Type B pancreatic cell (in vitro differentiated cells): Measurements from ENCODE around the gene PLAAT5. TPM values are rescaled to one million over a fixed set of nuclear protein-coding genes. Genes with fewer than 3 reads are reported as not detected.

Source experiments
- DNase-seq: peaks from one replicate; pipeline ENCODE4 v3.0.0; 2021; ENCODE audit warnings: mixed read lengths; ENCODE audit not compliant: unreplicated experiment; ENCODE audit errors: extremely low spot score
- H3K27ac Mint-ChIP-seq: 2 replicates; pipeline ENCODE4 v1.8.0; 2021; ENCODE audit warnings: mild to moderate bottlenecking, mixed read lengths
- H3K27me3 Mint-ChIP-seq: 2 replicates; pipeline ENCODE4 v1.8.0; 2021; ENCODE audit warnings: mixed read lengths
- H3K36me3 Mint-ChIP-seq: 2 replicates; pipeline ENCODE4 v1.8.0; 2021; ENCODE audit warnings: mixed read lengths
- H3K4me1 Mint-ChIP-seq: one replicate; pipeline ENCODE4 v1.8.0; 2021; ENCODE audit warnings: mixed read lengths; ENCODE audit not compliant: unreplicated experiment
- H3K4me3 Mint-ChIP-seq: 2 replicates; pipeline ENCODE4 v1.8.0; 2021; ENCODE audit warnings: mild to moderate bottlenecking, mixed read lengths
- H3K9me3 Mint-ChIP-seq: 2 replicates; pipeline ENCODE4 v1.8.0; 2021; ENCODE audit warnings: mixed read lengths
- CTCF ChIP-seq: fragments of 200-600 bp; sonication (generic); conservative IDR thresholded peaks from 2 replicates; pipeline ENCODE4 v1.5.0; 2021; ENCODE audit warnings: antibody characterized with exemption, mild to moderate bottlenecking
- total RNA-seq: library from RNA; stranded (reverse); gene quantifications from 2 replicates; pipeline ENCODE4 v1.2.1, GENCODE V29; 2021; ENCODE audit warnings: low replicate concordance

PLAAT5 gene
- total RNA-seq, 1 donor from 2014 or later = 2.0 TPM

GRCh38 chr11:63504933-63505586 is 14.1 kb upstream of the PLAAT5 start:
- H3K27me3 Mint-ChIP-seq = no peaks in the 10 kb centered on the region
- H3K27ac Mint-ChIP-seq = no peak overlapping the region
- no peak overlapping the region for H3K4me3 Mint-ChIP-seq
- H3K9me3 Mint-ChIP-seq = no peaks in the 10 kb centered on the region
- peaks cover 28% of the 10 kb centered on the region for H3K4me1 Mint-ChIP-seq
- DNase-seq = no peak
- TF ChIP-seq CTCF = no peak
- H3K36me3 Mint-ChIP-seq = no peaks in the 10 kb centered on the region

DNA sequence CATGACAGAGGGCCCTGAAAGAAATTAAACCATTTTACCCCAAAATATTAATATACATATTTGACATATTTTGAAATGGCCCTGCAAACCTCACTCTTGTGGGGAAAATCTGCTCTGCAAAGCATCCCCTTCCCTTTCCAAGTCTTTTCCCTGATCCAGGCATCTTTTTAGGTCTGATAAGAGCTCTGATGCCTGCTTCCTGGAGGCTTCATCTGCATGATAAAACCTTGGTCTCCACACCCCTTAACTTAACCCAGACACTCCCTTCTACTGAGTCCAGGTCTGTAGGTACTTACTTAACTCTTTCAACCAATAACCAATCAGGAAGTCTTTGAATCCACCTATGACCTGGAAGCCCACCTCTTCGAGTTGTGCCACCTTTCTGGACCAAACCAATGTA is 13.1 kb upstream of the PLAAT5 start:
- DNase-seq = no peak
- no peaks in the 10 kb centered on the region for H3K9me3 Mint-ChIP-seq
- no peak for TF ChIP-seq CTCF
- H3K36me3 Mint-ChIP-seq = no peaks in the 10 kb centered on the region
- no peak overlapping the region for H3K4me3 Mint-ChIP-seq
- H3K27ac Mint-ChIP-seq = no peak overlapping the region
- H3K4me1 Mint-ChIP-seq = peaks cover 28% of the 10 kb centered on the region
- no peaks in the 10 kb centered on the region for H3K27me3 Mint-ChIP-seq

DNA sequence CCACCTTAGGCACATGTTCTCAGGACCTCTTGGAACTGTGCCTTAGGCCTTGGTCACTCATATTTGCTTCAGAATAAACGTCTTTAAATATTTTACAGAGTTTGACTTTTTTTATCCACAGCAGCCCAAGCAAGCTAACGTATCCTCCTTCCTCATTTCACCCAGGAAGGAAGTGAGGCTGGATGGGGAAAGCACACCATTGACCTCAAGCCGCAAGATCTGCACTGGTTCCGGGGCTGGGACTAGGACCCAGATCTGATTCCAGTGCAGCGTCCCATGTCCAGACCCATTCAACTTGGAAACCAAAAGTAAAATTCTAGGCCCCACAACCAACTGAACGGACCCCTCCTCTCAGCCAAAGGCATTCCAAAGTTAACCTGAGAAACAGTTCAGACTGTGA is 12.5 kb upstream of the PLAAT5 start:
- H3K9me3 Mint-ChIP-seq = no peaks in the 10 kb centered on the region
- H3K27me3 Mint-ChIP-seq = no peaks in the 10 kb centered on the region
- no peak for DNase-seq
- no peak overlapping the region for H3K27ac Mint-ChIP-seq
- peaks cover 28% of the 10 kb centered on the region for H3K4me1 Mint-ChIP-seq
- no peaks in the 10 kb centered on the region for H3K36me3 Mint-ChIP-seq
- no peak for TF ChIP-seq CTCF
- H3K4me3 Mint-ChIP-seq = no peak overlapping the region

GRCh38 chr11:63502252-63502820 is 11.4 kb upstream of the PLAAT5 start:
- H3K4me1 Mint-ChIP-seq = peaks cover 21% of the 10 kb centered on the region
- H3K27me3 Mint-ChIP-seq = no peaks in the 10 kb centered on the region
- no peak overlapping the region for H3K27ac Mint-ChIP-seq
- H3K9me3 Mint-ChIP-seq = peaks cover 1% of the 10 kb centered on the region
- H3K4me3 Mint-ChIP-seq = no peak overlapping the region
- TF ChIP-seq CTCF = no peak
- no peaks in the 10 kb centered on the region for H3K36me3 Mint-ChIP-seq
- no peak for DNase-seq

GRCh38 chr11:63501236-63501635 is 10.3 kb upstream of the PLAAT5 start:
- peaks cover 7% of the 10 kb centered on the region for H3K9me3 Mint-ChIP-seq
- TF ChIP-seq CTCF = no peak
- peaks cover 18% of the 10 kb centered on the region for H3K4me1 Mint-ChIP-seq
- H3K36me3 Mint-ChIP-seq = no peaks in the 10 kb centered on the region
- H3K27ac Mint-ChIP-seq = no peak overlapping the region
- no peak for DNase-seq
- no peaks in the 10 kb centered on the region for H3K27me3 Mint-ChIP-seq
- no peak overlapping the region for H3K4me3 Mint-ChIP-seq
